K562 (cell line): ENCODE measurements around the gene LAPTM4A. TPM values are rescaled to one million over a fixed set of nuclear protein-coding genes. Genes with fewer than 3 reads are reported as not detected.

Source experiments
- CHD4 ChIP-seq: fragments of 200-600 bp; sonication (generic); IDR thresholded peaks from 3 replicates; pipeline ENCODE4 v1.6.1; 2012; ENCODE audit warnings: low read depth, mild to moderate bottlenecking, mixed read lengths, low read length, inconsistent platforms; ENCODE audit not compliant: insufficient read depth, insufficient replicate concordance, poor library complexity, severe bottlenecking
- CTCF ChIP-seq, 3 experiments: IDR thresholded peaks in 2 of 3; conservative IDR thresholded peaks in 1 of 3; 2 replicates each; pipeline ENCODE4 v1.5.1; 2011 to 2012; ENCODE audit warnings: low read length in 3 of 3, mild to moderate bottlenecking in 3 of 3, control low read depth in 2 of 3, improper control_type of control experiment in 1 of 3, inconsistent platforms in 1 of 3, low read depth in 1 of 3, mixed read lengths in 1 of 3, moderate library complexity in 1 of 3; ENCODE audit not compliant: insufficient read depth in 2 of 3
- FOXP1 ChIP-seq: sonication (generic); formaldehyde crosslinking; IDR thresholded peaks from 2 replicates; pipeline ENCODE4 v1.8.0; 2022; ENCODE audit warnings: mild to moderate bottlenecking, missing genetic modification reagents
- NCOR1 ChIP-seq: fragments of 450-650 bp; IDR thresholded peaks from 2 replicates; pipeline ENCODE4 v1.6.1; 2016; ENCODE audit warnings: mild to moderate bottlenecking, moderate library complexity
- SRF ChIP-seq, 2 experiments: fragments of 250-450, 450-650 bp in 1 of 2; sonication (Bioruptor Pico) in 1 of 2; sonication (generic) in 1 of 2; formaldehyde crosslinking; IDR thresholded peaks; 2 replicates each; pipeline versions ENCODE4 v1.5.0 to v1.5.1; 2020 to 2022; ENCODE audit warnings: mild to moderate bottlenecking in 1 of 2, missing genetic modification reagents in 1 of 2
- polyA plus RNA-seq, 8 experiments: library from polyadenylated mRNA; depleted of rRNA in 4 of 8; stranded (reverse) in 5 of 8; unstranded in 3 of 8; fragments of >200 nt; fragmentation: Nextera tagmentation in 2 of 8; fragmentation: Illumina TruSeq in 1 of 8; extraction: Ambion mirVana in 2 of 8; extraction: Trizol in 1 of 8; gene quantifications; 2 replicates each; pipeline versions ENCODE4 v1.2.1 to v1.2.3, GENCODE V29; 2011 to 2014; ENCODE audit warnings: inconsistent platforms in 1 of 8, missing spikeins in 1 of 8
- total RNA-seq, 7 experiments: library from RNA; depleted of rRNA in 6 of 7; stranded (reverse); fragments of >200 nt in 6 of 7; fragmentation: Illumina TruSeq in 2 of 7; extraction: Trizol in 2 of 7; gene quantifications; 2 replicates each; pipeline versions ENCODE4 v1.2.1 to v1.2.3, GENCODE V29; 2011 to 2021; ENCODE audit warnings: low replicate concordance in 1 of 7
- TF ChIP-seq, protein P1 (sequence below), 2 experiments: fragments of 450-650 bp; IDR thresholded peaks; 2 replicates each; pipeline ENCODE4 v1.6.1; 2016; ENCODE audit warnings: mild to moderate bottlenecking in 2 of 2, borderline replicate concordance in 1 of 2, low read depth in 1 of 2, moderate library complexity in 1 of 2

The LAPTM4A gene
- total and polyA plus RNA-seq, 9 of the 15 experiments (the other 6 are each of a cell fraction or from before 2014, with no cell fraction given) = 13.4 to 157 (median 50.1) TPM

GRCh38 chr2:20050646-20051531 lies 539 bp downstream of the LAPTM4A start (continued):
- TF ChIP-seq, protein P1, sequence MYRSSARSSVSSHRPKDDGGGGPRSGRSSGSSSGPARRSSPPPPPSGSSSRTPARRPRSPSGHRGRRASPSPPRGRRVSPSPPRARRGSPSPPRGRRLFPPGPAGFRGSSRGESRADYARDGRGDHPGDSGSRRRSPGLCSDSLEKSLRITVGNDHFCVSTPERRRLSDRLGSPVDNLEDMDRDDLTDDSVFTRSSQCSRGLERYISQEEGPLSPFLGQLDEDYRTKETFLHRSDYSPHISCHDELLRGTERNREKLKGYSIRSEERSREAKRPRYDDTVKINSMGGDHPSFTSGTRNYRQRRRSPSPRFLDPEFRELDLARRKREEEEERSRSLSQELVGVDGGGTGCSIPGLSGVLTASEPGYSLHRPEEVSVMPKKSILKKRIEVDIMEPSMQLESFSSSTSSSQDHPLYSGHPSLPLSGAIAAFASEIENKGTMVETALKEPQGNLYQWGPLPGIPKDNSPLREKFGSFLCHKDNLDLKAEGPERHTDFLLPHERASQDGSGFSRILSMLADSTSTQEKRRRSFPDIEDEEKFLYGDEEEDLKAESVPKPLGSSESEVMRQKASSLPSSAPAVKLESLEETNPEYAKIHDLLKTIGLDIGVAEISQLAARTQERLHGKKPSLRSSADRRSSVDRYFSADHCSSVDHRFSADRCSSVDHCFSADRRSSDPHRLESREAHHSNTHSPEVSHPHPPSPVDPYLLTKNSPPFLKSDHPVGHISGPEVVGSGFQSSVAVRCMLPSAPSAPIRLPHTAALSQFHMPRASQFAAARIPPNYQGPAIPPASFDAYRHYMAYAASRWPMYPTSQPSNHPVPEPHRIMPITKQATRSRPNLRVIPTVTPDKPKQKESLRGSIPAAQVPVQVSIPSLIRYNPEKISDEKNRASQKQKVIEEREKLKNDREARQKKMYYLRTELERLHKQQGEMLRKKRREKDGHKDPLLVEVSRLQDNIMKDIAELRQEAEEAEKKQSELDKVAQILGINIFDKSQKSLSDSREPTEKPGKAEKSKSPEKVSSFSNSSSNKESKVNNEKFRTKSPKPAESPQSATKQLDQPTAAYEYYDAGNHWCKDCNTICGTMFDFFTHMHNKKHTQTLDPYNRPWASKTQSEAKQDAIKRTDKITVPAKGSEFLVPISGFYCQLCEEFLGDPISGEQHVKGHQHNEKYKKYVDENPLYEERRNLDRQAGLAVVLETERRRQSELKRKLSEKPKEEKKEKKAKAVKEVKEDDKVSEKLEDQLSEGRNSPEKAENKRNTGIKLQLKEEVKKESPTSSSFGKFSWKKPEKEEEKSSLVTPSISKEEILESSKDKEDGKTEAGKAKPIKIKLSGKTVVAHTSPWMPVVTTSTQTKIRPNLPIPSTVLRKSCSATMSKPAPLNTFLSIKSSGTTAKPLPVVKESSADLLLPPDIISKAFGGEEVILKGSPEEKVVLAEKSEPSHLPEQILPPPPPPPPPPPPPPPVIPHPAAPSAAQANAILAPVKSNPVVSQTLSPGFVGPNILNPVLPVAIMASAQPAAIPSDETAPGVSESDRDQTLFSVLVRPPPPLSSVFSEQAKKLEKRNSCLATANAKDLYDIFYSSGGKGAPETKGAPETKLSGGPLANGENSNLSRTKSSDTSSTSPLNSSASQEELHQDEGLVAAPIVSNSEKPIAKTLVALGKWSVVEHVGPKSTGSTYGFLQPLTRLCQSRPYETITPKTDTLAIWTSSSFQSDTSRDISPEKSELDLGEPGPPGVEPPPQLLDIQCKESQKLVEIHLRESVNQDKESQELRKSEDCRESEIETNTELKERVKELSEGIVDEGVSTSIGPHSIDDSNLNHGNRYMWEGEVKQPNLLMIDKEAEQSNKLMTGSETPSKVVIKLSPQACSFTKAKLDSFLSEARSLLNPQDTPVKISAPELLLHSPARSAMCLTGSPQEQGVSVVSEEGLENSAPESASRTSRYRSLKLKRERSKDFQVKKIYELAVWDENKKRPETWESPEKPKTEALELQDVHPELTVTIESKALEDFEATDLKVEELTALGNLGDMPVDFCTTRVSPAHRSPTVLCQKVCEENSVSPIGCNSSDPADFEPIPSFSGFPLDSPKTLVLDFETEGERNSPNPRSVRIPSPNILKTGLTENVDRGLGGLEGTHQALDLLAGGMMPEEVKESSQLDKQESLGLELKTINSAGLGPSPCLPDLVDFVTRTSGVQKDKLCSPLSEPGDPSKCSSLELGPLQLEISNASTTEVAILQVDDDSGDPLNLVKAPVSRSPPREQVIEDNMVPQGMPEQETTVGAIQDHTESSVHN (IDR thresholded peaks at IDR 0.05; ENCODE audit: borderline replicate concordance in 1 of 2, low read depth in 1 of 2) = 0 out of 4 replicates have a peak, but pooled peaks of 1 of the 2 experiments have one; percentile 7
- TF ChIP-seq NCOR1 (no peak), FOXP1 (0 out of 2 replicates have a peak, but pooled peaks have one; percentile 48), SRF (CRISPR knock-in tag; IDR thresholded peaks at IDR 0.05) (0 out of 4 replicates have a peak, but pooled peaks of 1 of the 2 experiments have one; percentile 51), CHD4 (no peak), CTCF (IDR thresholded peaks at IDR 0.05 in 2 of 3, conservative IDR thresholded peaks at IDR 0.05 in 1 of 3; ENCODE audit: insufficient read depth in 2 of 3, low read depth in 1 of 3, low read length in 3 of 3) (peak; percentile 20 to 28 (median 20); a peak in 2 of 6 replicates)
